ENCODE measurements around the gene MIA2.
"Not testable (repeated sequence)": the region's sequence is repeated elsewhere in the genome, so short reads cannot be mapped to it uniquely, and the experiment has no call there.

Gene MIA2, protein sequence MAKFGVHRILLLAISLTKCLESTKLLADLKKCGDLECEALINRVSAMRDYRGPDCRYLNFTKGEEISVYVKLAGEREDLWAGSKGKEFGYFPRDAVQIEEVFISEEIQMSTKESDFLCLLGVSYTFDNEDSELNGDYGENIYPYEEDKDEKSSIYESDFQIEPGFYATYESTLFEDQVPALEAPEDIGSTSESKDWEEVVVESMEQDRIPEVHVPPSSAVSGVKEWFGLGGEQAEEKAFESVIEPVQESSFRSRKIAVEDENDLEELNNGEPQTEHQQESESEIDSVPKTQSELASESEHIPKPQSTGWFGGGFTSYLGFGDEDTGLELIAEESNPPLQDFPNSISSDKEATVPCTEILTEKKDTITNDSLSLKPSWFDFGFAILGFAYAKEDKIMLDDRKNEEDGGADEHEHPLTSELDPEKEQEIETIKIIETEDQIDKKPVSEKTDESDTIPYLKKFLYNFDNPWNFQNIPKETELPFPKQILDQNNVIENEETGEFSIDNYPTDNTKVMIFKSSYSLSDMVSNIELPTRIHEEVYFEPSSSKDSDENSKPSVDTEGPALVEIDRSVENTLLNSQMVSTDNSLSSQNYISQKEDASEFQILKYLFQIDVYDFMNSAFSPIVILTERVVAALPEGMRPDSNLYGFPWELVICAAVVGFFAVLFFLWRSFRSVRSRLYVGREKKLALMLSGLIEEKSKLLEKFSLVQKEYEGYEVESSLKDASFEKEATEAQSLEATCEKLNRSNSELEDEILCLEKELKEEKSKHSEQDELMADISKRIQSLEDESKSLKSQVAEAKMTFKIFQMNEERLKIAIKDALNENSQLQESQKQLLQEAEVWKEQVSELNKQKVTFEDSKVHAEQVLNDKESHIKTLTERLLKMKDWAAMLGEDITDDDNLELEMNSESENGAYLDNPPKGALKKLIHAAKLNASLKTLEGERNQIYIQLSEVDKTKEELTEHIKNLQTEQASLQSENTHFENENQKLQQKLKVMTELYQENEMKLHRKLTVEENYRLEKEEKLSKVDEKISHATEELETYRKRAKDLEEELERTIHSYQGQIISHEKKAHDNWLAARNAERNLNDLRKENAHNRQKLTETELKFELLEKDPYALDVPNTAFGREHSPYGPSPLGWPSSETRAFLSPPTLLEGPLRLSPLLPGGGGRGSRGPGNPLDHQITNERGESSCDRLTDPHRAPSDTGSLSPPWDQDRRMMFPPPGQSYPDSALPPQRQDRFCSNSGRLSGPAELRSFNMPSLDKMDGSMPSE (N-terminal part only)

DNA sequence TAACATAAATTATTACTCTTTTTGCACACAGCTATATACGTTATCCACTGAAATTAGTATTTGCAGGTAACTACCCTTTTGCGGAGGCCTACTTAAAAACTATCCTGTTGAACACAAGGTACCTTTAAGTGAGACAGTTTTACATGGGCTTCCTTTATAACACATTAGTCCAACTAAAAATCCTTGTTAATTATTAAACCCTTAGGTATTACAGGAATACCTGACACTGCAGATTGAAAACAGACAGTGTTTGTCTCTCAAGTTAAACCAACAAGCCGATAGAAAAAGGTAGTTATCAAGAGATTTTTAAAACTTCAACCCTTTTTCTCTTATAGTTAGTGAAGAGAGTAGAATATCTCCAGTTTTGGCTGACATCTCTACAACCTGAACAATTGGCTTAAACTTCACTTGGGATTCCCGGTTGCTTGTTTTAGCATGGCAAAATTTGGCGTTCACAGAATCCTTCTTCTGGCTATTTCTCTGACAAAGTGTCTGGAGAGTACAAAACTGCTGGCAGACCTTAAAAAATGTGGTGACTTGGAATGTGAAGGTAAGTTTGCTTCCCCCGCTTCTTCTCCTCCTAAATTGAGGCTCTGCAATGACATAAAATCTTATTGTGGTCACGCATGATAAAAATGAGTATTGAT is at the start of gene MIA2:
TSS of gene MIA2 (plus strand) at position 236 of the 647 bp plus-strand sequence. CDS start at position 436, 200 bp downstream.
- DNase-seq (ENCODE audit: low spot score), result no peak

DNA sequence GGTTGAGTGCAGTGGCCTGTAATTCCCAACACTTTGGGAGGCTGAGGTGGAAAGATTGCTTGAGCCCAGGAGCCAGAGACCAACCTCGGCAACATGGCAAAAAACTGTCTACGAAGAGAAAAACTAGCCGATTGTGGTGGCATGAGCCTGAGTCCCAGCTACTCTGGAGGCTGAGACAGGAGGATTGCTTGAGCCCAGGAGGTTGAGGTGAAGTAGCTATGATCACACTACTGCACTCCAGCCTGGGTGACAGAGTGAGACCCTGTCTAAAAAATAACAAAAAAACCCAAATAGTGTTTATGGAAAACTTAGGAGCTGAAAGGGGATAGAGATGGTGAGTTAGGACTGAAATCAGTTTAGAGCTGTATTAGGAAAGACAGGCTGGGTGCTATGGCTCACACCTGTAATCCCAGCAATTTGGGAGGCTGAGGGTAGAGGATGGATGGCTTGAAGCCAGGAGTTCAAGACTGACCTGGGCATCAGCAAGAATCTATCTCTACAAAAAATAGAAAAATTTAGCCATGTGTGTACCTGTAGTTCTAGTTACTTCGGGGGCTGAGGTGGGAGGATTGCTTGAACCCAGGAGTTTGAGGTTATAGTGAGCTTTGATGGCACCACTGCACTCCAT is 49.0 kb upstream of the MIA2 start:
- no peak for DNase-seq (ENCODE audit: low spot score)

DNA sequence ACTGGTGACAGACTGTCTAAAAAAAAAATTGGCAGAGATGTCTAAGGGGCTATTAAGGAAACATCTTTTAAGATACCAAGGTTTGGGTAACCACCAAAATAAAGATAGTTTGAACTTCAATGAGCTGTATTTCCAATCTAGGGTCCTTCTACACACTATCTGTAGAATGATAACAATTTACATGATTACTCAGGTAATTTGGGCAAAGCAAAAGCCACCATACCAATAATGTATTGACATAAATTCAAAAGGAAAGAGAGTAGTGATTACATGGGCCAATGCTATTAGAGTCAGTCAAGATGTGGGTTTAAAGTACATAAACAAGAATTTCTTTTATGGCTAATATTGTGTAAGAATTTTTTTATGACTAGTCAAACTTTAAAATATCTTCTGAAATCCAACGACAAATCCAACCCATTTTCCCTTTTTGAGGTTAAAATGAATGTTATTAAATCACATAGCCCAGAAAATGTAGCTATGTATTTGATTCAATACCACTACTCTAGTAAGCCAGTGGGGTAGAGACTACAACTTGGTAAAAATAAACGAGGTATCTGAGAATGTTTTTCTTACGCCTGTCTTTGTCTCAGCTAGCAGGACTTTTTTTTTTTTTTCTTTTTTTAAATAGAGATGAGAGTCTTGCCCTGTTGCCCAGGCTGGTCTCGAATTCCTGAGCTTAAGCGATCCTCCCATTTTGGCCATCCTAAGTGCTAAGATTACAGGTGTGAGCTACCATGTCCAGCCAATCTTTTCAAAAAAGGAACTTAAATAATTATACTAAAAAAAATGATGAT is 48.3 kb upstream of the MIA2 start:
- no peak for DNase-seq (ENCODE audit: low spot score)

DNA sequence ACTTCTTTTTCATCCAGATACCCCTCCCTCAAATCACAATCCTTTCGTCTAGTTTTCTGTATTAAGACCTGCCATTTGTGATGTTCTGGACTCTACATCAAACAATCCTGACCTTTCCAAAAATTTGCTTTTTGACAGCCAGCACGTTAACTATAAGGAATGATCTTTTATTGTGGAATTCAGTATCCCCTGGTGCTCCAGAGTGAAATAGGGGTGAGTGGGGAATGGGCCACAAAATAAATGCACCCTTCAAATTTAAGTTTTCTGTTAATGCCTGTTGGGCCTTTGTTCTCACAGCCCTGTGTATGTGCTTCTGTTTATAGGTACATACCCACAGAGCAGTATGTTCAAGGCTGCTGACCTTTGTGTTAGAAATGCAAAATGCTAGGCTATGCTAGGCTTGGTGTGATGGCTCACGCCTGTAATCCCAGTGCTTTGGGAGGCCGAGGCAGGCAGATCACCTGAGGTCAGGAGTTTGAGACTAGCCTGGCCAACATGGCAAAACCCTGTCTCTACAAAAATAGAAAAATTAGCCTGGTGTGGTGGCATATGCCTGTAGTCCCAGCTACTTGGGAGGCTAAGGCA is 46.7 kb upstream of the MIA2 start:
- no peak for DNase-seq (ENCODE audit: low spot score)

DNA sequence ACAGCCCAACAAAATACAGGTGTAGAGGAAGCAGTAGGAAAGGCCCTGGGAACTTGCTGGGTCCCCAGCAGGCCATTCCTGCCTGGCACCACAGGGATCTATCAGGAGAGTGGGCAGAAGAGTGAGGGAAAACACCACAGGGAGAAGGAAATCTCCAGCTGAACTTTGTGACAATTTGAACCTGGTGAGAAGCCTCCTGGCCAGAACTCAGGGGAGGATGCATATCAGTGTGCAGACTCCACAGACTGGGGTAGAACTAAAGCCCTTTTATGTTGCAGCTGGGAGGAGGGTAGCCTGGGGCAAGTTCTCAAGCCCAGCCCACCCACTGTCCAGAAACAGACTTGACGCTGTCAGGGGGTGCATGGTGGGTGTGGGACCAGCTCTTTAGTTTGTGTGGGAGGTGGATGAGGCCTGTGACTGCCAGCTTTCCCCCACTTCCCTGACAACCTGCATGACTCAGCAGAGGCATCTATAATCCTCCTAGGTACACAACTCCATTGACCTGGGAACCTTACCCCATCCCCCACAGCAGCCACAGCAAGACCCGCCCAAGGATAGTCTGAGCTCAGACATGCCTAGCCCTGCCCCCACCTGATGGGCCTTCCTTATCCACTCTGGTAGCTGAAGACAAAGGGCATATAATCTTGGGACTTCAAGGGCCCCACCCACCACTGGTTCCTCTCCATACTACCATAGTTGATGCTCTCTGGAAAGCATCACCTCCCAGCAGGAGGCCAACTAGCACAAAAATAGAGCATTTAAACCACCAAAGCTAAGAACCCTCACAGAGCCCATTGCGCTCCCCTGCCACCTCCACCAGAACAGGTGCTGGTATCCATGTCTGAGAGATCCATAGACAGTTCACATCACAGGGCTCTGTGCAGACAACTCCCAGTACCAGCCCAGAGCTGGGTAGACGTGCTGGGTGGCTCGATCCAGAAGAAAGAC is 29.8 kb upstream of the MIA2 start:
- no peak for DNase-seq (ENCODE audit: low spot score)

DNA sequence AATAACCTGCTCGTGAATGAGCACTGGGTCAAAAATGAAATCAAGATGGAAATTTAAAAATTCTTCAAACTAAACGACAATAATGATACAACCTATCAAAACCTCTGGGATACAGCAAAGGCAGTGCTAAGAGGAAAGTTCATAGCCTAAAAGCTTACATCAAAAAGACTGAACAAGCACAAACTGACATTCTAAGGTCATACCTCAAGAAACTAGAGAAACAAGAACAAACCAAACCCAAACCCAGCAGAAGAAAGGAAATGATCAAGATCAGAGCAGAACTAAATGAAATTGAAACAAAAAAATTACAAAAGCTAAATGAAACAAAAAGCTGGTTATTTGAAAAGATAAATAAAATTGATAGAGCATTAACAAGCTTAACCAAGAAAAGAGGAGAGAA is 26.3 kb upstream of the MIA2 start:
- DNase-seq (ENCODE audit: low spot score), result not testable (repeated sequence)

DNA sequence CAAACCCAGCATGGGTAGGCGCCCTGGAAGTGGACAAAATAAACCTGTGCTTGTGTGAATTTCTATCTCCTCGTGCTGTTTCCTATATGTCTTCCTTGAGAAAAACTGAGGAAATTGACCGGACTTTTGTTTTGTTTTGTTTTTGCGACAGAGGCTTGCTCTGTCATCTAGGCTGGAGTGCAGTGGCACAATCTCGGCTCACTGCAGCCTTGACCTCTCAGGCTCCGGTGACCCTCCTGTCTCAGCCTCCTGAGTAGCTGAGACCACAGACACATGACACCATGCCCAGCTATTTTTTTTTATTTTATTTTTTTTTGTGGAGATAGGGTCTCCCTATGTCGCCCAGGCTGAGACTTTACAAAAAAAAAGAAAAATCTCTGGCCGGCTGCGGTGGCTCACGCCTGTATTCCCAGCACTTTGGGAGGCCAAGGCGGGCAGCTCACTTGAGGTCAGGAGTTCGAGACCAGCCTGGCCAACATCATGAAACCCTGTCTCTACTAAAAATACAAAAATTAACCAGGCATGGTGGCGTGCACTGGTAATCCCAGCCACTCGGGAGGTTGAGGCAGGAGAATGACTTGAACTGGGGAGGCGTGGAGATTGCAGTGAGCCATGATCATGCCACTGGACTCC is 22.5 kb upstream of the MIA2 start:
- DNase-seq (ENCODE audit: low spot score), result no peak

DNA sequence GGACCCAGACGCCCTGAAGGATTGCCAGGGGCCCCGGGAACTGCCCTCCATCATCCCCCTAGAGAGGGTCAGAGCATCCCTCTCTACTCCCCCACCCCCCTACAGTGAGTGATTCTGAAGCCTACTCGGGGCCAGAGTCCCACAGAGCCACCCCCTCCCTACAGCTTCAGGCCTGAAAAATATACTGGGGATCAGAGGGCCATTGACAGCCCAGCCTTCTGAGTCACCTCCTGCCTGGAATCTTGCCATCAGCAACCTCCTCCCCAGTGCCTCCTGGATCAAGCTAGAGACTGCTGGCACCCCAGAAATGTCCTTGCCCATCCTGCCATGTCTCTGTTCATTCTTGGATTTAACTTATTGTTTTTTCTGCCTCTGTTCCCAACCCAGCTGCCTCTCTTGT is 21.7 kb upstream of the MIA2 start:
- DNase-seq (ENCODE audit: low spot score), result no peak

DNA sequence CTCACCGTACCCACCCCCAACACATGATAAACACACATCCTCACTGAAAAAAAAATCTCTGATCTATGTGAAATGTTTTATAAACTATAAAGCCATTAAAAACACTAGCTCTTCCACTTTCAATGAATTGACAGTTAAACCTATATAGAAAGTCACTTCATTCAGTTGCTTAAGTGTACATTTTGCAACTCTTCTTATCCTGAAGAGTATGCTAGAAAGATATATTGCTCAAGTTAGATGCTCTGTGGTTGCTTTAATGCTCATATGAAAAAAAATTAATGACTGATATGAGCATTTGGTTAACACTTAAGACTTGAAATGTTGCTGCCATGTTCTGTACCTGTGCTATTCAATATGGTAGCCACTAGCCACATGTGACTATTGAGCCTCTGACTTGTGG is 21.0 kb upstream of the MIA2 start:
- no peak for DNase-seq (ENCODE audit: low spot score)

DNA sequence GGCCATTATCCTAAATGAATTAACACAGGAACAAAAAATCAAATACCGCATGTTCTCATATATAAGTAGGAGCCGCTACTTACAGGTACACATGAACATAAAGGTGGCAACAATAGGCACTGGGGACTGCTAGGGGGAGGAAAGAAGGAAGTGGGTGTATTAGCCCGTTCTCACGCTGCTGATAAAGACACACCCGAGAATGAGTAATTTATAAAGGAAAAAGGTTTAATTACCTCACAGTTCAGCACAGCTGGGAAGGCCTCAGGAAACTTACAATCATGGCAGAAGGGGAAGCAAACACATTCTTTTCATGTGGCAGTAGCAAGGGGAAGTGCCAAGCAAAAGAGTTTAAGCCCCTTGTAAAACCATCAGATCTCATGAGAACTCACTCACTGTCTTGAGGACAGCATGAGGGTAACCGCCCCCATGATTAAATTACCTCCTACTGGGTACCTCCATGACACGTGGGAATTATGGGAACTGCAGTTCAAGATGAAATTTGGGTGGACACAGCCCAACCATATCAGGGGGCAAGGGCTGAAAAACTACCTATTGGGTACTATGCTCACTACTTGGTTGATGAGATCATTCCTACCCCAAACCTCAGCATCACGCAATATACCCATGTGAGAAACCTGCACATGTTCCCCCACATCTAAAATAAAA is 16.4 kb upstream of the MIA2 start:
- no peak for DNase-seq (ENCODE audit: low spot score)

DNA sequence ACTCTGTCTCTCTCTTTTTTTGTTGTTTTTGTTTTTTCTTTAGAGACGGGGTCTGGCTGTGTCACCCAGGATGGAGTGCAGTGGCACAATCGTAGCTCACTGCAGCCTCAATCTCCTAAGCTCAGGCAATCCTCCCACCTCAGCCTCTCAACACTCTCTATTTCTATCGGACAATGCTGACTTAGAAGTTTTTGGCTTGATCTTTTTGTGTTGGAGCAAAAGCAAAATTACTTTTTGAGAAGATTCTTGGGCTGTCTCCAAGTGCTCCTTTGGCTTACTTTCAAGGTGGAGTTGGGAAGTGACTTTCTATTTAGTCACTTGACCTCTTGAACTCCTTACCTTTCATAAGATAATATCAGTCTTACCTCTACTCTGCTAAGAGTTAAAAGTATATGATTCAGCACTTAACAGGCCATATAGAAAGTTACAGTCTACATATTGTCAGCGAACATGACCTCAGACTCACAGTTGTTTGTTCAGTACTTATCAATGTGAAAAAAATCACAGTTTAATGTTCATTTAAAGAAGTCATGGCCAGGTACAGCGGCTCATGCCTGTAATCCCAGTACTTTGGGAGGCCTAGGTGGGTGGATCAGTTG is 15.4 kb upstream of the MIA2 start:
- DNase-seq (ENCODE audit: low spot score), result no peak

DNA sequence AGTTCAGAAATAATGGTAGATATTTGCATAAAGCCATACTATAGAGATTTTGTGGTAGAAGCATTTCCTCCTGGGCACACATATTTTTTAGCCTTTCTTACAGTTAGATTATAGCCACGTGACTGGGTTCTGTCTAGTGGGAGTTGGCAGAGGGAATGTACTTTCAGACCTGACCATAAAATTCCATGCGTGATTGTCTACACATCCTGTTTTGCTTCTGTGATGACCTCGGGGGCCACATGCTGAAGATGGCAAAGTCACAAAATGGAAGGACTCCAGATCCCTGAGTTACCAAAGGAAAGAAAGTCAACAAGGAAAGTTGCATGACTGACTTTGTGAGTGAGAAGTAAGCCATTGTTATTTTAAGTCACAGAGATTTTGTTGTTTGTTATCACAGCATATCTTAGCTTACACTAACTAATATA is 14.6 kb upstream of the MIA2 start:
- no peak for DNase-seq (ENCODE audit: low spot score)

DNA sequence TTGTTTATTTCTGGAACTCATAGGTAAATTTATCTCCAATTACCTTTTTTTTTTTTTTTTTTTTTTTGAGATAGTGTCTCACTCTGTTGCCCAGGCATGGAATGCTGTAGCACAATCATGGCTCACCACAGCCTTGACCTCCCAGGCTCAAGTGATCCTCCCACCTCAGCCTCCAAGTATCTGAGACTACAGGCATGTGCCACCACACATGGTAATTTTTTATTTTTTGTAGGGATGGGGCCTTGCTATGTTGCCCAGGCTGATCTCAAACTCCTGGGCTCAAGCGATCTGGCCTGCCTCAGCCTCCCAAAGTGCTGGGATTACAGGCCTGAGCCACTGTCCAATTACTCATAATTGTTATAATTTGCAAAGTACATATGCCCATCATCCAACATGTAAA is 13.2 kb upstream of the MIA2 start:
- not testable (repeated sequence) for DNase-seq (ENCODE audit: low spot score)

DNA sequence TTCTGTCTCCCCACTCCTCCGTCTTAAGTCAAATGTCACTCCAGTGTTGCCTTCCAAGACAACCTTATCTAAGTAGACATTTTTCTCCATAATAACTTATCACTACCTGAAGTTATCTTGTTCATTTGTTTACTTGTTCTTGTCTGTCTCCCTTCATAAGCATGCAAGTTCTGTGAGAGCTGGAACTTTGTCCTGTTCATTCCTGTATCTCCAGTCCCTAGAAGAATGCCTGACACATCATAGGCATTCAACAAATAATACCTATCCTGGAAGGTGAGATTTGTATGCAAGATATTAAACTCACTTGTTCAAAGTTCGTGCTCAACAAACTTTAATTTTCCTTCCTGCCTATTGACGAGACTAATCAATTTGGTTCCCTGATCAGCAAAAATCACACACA is 5.7 kb upstream of the MIA2 start:
- DNase-seq (ENCODE audit: low spot score), result no peak

DNA sequence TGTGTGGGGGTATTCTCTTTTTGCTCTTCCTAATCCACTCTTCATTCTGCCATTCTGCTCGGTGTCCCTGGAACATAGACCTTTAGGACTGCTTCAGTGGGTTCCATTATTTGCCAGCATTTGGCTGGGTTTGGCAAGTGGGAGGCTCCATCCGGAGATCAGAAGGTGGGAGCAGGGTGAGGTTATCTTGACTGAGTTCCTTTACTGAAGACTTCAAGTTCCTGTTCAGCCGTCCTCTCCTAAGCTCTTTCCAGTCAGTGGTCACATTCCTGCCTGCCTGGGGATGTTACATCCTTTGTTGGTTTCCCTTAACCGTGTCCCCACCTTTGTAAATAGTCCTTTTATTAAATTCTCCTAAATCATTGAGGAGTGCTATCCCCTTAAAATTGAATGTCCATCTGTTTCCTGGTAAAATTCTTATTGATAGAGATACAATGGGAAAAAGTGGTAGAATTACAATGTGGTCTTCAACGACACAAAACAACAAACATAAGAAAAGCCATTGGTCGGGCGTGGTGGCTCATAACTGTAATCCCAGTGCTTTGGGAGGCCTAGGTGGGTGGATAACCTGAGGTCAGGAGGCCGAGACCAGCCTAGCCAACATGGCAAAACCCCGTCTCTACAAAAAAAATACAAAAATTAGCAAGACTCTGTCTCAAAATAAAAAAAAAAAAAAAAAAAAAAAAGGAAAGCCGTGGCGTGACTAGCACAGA is 5.0 kb upstream of the MIA2 start:
- DNase-seq (ENCODE audit: low spot score), result no peak

DNA sequence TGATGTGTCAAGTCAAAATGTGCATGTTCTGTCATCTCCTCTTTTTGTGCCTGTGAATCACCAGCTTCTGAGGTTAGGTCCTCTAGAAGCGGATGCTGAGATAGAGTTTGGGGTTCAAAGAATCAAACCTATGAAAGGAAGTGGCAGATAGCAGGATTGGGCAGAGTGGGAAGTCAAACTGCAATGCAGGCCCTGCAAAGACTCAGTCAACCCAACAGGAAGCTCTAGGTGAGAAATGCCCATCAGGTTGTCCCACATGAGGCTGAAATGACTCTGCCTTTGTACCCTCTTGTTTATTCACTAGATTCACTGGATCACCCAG is 4.5 kb upstream of the MIA2 start:
- DNase-seq (ENCODE audit: low spot score), result peak; percentile 83

DNA sequence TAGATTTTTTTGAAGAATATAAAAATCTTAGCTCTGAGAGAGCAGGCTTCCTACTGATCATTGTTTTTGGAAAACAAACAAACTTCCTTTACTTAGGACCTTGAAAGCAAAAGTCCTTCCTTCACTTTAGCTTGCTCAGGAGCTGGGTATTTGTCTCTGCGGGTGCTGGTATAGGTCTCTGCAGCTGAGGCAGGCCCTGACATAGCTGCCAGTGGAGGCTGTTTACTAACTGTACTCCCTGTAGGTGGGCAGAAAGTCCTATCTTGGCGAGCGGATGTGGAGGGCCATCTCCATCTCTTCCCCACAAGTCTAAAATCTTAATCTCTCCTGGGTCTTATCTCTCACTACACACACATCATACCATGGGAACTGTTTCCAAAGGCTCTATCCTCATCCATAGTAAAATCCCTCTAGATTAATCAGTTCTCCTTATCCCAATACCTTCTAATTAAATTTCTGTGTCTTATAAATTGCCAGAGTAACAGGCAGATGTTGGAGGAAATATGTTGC is 4.1 kb upstream of the MIA2 start:
- no peak for DNase-seq (ENCODE audit: low spot score)

Measured in CD4-positive, alpha-beta T cell treated with Interleukin-2 at 100 ng/mL for 4 hours (primary cell).